Lower leg skin (tissue), 3 donors: ENCODE measurements around the gene FN3K.

Source experiments
- POLR2A ChIP-seq, 2 donors: fragments of 450-650 bp; IDR thresholded peaks; one replicate each; pipeline ENCODE4 v1.6.1; 2016 to 2017; ENCODE audit warnings: antibody characterized with exemption in 2 of 2, mild to moderate bottlenecking in 1 of 2, moderate library complexity in 1 of 2
- TF ChIP-seq, protein P1 (sequence below), 3 donors: fragments of 450-650 bp; IDR thresholded peaks; one replicate each; pipeline ENCODE4 v1.5.1; 2016; ENCODE audit warnings: antibody characterized with exemption in 3 of 3, mild to moderate bottlenecking in 3 of 3, moderate library complexity in 2 of 3

DNA sequence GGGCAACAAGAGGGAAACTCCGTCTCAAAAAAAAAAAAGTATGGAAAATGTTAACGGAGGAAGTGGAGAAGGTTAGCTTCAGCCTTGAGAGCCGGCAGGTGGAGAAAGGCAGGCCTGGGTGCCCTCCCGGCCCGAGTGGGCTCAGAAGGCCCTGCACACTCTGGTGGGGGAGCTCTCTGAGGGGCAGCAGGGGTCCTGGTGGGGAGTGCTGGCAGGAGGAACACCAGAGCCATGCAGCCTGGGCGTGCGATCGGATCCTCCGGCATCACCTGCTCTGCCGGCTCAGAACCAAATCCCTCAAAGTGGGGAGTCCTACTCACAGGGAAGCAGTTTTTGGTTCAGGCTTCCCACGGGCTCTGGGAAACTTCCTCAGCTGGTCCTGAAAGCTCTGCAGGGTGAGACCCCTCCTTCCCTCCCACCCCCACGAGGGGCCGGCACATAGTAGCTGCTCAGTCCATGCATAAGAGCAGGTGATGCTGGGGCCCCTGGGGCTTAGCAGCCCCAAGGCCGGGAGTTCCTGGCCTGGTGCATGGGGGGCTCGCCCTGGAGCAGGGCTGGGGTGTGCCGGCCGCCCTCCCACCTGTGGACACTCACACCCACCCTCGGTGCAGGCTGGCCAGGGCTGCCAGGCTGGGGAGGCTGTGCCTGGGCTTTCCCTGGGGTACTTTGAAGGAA is 1.2 kb downstream of the FN3K start:
- TF ChIP-seq, protein P1, sequence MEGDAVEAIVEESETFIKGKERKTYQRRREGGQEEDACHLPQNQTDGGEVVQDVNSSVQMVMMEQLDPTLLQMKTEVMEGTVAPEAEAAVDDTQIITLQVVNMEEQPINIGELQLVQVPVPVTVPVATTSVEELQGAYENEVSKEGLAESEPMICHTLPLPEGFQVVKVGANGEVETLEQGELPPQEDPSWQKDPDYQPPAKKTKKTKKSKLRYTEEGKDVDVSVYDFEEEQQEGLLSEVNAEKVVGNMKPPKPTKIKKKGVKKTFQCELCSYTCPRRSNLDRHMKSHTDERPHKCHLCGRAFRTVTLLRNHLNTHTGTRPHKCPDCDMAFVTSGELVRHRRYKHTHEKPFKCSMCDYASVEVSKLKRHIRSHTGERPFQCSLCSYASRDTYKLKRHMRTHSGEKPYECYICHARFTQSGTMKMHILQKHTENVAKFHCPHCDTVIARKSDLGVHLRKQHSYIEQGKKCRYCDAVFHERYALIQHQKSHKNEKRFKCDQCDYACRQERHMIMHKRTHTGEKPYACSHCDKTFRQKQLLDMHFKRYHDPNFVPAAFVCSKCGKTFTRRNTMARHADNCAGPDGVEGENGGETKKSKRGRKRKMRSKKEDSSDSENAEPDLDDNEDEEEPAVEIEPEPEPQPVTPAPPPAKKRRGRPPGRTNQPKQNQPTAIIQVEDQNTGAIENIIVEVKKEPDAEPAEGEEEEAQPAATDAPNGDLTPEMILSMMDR (IDR thresholded peaks at IDR 0.05): no peak
- TF ChIP-seq POLR2A (IDR thresholded peaks at IDR 0.05): no peak
